ENCODE measurements around the gene NSUN7. TPM values are rescaled to one million over a fixed set of nuclear protein-coding genes. Genes with fewer than 3 reads are reported as not detected.

Gene NSUN7
- total RNA-seq, 1 donor from 2014 or later, result 0.91 TPM

GRCh38 chr4:40745285-40745984 is 4.3 kb upstream of the NSUN7 start:
- Histone ChIP-seq H3K4me1 (peaks cover 13% of the 10 kb centered on the region), H3K27ac (replicated peaks) (no peak overlapping the region), H3K4me3 (no peak overlapping the region), H3K36me3 (no peaks in the 10 kb centered on the region), H3K9me3 (replicated peaks) (no peaks in the 10 kb centered on the region), H3K27me3 (ENCODE audit: low read depth) (peaks cover 24% of the 10 kb centered on the region)
- intact Hi-C loops (cut with micrococcal nuclease), result no loop called here
- DNase-seq, result no peak
- TF ChIP-seq, protein P1, sequence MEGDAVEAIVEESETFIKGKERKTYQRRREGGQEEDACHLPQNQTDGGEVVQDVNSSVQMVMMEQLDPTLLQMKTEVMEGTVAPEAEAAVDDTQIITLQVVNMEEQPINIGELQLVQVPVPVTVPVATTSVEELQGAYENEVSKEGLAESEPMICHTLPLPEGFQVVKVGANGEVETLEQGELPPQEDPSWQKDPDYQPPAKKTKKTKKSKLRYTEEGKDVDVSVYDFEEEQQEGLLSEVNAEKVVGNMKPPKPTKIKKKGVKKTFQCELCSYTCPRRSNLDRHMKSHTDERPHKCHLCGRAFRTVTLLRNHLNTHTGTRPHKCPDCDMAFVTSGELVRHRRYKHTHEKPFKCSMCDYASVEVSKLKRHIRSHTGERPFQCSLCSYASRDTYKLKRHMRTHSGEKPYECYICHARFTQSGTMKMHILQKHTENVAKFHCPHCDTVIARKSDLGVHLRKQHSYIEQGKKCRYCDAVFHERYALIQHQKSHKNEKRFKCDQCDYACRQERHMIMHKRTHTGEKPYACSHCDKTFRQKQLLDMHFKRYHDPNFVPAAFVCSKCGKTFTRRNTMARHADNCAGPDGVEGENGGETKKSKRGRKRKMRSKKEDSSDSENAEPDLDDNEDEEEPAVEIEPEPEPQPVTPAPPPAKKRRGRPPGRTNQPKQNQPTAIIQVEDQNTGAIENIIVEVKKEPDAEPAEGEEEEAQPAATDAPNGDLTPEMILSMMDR (IDR thresholded peaks at IDR 0.05; ENCODE audit: borderline replicate concordance), result no peak

DNA sequence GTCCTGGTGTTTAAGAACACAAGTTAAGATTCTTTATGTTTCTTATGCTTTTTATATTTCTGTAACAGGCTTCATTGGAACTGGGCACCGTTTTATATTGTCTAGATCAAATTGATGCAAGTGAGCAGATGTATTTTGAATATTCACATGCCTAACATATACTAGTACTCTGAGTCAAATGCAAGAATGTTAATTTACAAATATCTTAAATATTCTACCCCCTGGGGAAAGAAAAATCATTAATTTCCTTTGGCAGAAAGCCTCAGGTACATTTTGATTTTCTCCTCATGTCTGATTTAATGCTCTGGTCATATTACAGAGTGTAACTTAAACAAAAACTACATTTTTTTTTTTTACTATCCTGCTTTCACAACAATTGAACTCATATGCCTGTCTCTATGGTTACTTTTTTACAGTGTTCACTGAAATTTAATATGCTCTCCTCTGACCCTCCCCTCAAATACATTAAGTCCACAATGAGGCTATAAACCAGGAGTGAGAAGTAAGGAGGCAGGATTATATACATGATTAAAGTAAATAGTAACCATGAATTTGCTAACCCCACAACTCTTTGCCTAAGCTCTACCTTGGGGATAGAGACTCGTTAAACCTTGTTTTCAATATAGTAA is 2.4 kb upstream of the NSUN7 start:
- intact Hi-C loops (cut with micrococcal nuclease), result no loop called here
- TF ChIP-seq, protein P1 (IDR thresholded peaks at IDR 0.05; ENCODE audit: borderline replicate concordance), result no peak
- no peaks in the 10 kb centered on the region for H3K9me3 ChIP-seq (replicated peaks)
- peaks cover 42% of the 10 kb centered on the region for H3K27me3 ChIP-seq (ENCODE audit: low read depth)
- H3K27ac ChIP-seq (replicated peaks), result no peak overlapping the region
- no peaks in the 10 kb centered on the region for H3K36me3 ChIP-seq
- DNase-seq, result no peak
- H3K4me3 ChIP-seq, result no peak overlapping the region
- H3K4me1 ChIP-seq, result peaks cover 21% of the 10 kb centered on the region

DNA sequence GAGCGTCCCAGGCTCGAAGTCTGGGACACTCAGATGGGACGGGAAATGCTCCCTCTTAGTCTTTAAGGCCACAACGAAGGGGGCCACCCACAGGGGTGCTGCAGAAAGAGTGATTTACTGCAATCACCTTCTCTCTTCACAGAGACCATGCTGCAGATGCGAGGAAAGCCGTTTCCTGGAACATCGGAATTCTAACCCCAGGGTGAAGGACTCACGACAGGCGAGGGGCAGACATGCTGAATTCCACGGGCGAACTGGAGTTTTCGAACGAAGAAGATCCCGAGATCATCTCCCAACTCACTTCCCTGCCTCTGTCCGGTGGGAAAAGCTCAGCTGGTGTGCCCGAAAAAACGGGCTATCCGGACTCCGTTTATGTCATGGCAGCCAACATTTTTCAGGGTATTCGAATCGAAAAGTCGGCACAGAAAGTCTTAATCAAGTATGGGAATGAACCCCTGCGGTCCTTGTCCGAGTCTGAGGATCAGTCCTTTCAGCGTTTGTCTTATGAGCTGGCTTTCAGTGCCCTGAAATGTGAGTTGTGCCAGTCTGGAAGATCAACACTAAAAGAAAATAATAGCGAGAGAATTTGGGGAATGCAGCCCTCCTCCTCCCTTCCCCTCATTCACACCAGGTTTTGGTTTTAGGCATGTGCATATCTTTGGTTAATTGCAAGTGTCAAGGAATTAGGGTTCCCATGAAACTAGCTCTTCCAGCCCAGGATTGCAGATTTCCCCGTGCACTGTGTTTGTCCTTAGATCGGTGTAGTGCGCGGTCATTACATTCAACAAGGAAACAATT is 905 bp downstream of the NSUN7 start:
- Histone ChIP-seq H3K36me3 (no peaks in the 10 kb centered on the region), H3K4me3 (peak overlapping the region; percentile 66), H3K27ac (replicated peaks) (no peak overlapping the region), H3K9me3 (replicated peaks) (no peaks in the 10 kb centered on the region), H3K27me3 (ENCODE audit: low read depth) (peaks cover 58% of the 10 kb centered on the region), H3K4me1 (peaks cover 18% of the 10 kb centered on the region)
- intact Hi-C loops (cut with micrococcal nuclease), result no loop called here
- TF ChIP-seq, protein P1 (IDR thresholded peaks at IDR 0.05; ENCODE audit: borderline replicate concordance), result no peak
- DNase-seq, result no peak

DNA sequence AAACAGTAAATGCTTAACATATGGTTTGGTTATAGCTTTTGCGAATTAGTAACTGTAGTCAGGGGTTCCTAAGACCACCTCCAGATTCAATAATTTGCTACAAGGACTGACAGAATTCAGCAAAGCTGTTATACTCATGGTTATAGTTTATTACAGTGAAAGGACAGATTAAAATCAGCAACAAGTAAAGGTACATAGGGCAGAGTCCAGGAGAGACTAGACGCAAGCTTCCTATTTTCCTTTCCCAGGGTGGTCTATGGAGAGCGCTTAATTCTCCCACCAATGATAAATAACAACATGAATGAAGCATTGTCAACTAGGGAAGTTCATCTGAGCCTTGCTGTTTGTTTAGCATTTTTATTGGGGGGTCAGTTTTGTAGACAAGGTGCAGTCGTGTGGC is 5.9 kb downstream of the NSUN7 start:
- intact Hi-C loops (cut with micrococcal nuclease), result no loop called here

DNA sequence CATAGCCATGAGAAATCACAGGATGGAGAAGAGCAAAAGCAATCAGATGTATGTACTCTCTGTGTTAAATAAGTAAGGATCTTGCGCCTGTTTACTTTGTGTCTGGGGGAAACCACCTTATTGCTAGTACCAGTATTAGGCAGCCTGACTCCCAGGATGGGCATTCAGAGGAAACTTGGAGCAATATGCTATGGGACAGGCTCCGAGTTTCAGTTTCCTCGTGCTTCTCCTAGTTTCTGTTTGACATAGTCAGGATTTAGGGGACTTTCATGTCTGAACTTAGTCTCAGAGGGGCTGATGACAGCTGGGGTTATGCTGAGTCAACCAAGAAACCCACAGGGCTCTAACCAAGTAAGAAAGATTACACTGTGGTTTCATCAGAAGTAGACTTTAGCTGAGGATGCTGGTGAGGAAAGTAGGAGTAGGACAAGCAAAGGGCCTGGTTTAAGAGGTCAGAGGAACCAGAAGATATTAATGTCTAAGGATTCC is 13.5 kb downstream of the NSUN7 start:
- intact Hi-C loops (cut with micrococcal nuclease), result no loop called here
- TF ChIP-seq, protein P1 (IDR thresholded peaks at IDR 0.05; ENCODE audit: borderline replicate concordance), result no peak
- no peaks in the 10 kb centered on the region for H3K36me3 ChIP-seq
- no peaks in the 10 kb centered on the region for H3K9me3 ChIP-seq (replicated peaks)
- H3K4me3 ChIP-seq, result no peak overlapping the region
- no peak overlapping the region for H3K27ac ChIP-seq (replicated peaks)
- no peaks in the 10 kb centered on the region for H3K4me1 ChIP-seq
- DNase-seq, result no peak
- H3K27me3 ChIP-seq (ENCODE audit: low read depth), result no peaks in the 10 kb centered on the region

More for the DNA sequence above, 5.9 kb downstream of the NSUN7 start:
- no peak overlapping the region for H3K27ac ChIP-seq (replicated peaks)
- DNase-seq, result no peak
- TF ChIP-seq, protein P1 (IDR thresholded peaks at IDR 0.05; ENCODE audit: borderline replicate concordance), result no peak
- H3K36me3 ChIP-seq, result no peaks in the 10 kb centered on the region
- peaks cover 6% of the 10 kb centered on the region for H3K4me1 ChIP-seq
- peaks cover 36% of the 10 kb centered on the region for H3K27me3 ChIP-seq (ENCODE audit: low read depth)
- no peaks in the 10 kb centered on the region for H3K9me3 ChIP-seq (replicated peaks)
- H3K4me3 ChIP-seq, result no peak overlapping the region
